ENCODE results near the gene TKT. TPM values are rescaled to one million over a fixed set of nuclear protein-coding genes. Genes with fewer than 3 reads are reported as not detected.

TKT gene
- total RNA-seq, 1 donor from 2014 or later: 480 TPM

DNA sequence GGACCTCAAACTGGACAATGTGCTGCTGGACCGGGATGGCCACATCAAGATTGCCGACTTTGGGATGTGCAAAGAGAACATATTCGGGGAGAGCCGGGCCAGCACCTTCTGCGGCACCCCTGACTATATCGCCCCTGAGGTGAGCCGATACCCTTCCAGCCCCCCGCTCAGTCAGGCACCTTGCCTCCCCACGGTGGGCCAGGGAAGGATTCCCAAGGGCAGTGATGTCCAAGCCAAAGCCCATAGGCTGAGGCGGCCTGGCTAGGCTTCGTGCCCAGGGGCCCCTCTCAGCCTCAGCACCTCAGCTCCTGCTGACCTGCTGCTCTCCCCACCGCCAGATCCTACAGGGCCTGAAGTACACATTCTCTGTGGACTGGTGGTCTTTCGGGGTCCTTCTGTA, 67.1 kb downstream of the TKT start:
- H3K27ac Mint-ChIP-seq (ENCODE audit: unreplicated experiment): no peak overlapping the region
- TF ChIP-seq, protein P1, sequence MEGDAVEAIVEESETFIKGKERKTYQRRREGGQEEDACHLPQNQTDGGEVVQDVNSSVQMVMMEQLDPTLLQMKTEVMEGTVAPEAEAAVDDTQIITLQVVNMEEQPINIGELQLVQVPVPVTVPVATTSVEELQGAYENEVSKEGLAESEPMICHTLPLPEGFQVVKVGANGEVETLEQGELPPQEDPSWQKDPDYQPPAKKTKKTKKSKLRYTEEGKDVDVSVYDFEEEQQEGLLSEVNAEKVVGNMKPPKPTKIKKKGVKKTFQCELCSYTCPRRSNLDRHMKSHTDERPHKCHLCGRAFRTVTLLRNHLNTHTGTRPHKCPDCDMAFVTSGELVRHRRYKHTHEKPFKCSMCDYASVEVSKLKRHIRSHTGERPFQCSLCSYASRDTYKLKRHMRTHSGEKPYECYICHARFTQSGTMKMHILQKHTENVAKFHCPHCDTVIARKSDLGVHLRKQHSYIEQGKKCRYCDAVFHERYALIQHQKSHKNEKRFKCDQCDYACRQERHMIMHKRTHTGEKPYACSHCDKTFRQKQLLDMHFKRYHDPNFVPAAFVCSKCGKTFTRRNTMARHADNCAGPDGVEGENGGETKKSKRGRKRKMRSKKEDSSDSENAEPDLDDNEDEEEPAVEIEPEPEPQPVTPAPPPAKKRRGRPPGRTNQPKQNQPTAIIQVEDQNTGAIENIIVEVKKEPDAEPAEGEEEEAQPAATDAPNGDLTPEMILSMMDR (IDR thresholded peaks at IDR 0.05): no peak
- H3K27me3 Mint-ChIP-seq (ENCODE audit: unreplicated experiment): no peaks in the 10 kb centered on the region
- peaks cover 15% of the 10 kb centered on the region for H3K4me1 Mint-ChIP-seq (ENCODE audit: unreplicated experiment)
- DNase-seq (ENCODE audit: extremely low spot score, unreplicated experiment): no peak
- no peak overlapping the region for H3K4me3 Mint-ChIP-seq (ENCODE audit: unreplicated experiment)
- peaks cover 10% of the 10 kb centered on the region for H3K36me3 Mint-ChIP-seq (ENCODE audit: unreplicated experiment)
- H3K9me3 Mint-ChIP-seq (ENCODE audit: unreplicated experiment): no peaks in the 10 kb centered on the region

DNA sequence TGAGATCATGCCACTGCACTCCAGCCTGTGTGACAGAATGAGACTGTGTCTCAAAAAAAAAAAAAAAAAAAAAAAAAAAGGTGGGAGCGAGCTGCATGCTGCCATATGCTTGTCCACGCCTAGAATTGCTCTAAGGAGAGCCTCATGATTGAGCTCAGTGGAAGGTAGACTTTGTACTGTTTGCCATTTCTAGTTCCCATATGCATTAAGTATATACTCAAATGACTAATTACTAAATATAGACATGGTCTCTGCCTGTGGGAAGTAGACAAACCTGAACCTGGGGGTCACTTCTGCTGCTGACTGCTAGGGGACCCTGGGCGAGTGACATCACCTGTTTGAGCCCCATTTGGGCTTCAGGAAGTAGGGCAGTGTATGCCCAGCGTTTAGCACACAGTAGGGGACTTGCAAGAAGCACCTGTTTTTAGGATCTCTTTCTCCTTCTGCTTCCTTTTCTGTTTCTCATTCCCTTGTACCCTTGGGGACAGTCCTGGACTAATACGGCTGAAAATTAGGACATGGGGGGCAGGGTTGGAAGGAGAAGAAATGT, 67.6 kb downstream of the TKT start:
- no peak overlapping the region for H3K4me3 Mint-ChIP-seq (ENCODE audit: unreplicated experiment)
- H3K27me3 Mint-ChIP-seq (ENCODE audit: unreplicated experiment): no peaks in the 10 kb centered on the region
- no peak overlapping the region for H3K27ac Mint-ChIP-seq (ENCODE audit: unreplicated experiment)
- TF ChIP-seq, protein P1 (IDR thresholded peaks at IDR 0.05): no peak
- peaks cover 10% of the 10 kb centered on the region for H3K4me1 Mint-ChIP-seq (ENCODE audit: unreplicated experiment)
- DNase-seq (ENCODE audit: extremely low spot score, unreplicated experiment): no peak
- no peaks in the 10 kb centered on the region for H3K9me3 Mint-ChIP-seq (ENCODE audit: unreplicated experiment)
- H3K36me3 Mint-ChIP-seq (ENCODE audit: unreplicated experiment): peaks cover 10% of the 10 kb centered on the region

DNA sequence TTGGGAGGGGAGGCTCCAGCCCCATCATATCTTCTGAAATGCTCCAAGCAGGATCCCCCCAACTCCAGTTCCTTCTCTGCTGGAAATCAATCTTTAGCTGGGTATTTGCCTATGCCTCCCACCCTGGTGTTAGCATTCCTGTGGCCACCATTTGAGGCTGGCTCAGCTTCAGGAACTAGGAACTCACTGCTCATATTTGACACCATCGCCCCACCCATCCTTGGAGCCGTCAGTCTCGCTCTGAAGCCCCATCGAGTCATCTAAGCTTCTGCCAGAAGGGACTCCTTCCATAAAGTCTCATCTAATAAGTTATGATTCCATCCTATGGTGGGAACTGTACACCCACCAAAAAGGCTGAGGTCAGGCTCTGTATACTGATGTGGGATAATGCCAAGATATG, 68.4 kb downstream of the TKT start:
- DNase-seq (ENCODE audit: extremely low spot score, unreplicated experiment): no peak
- no peak overlapping the region for H3K27ac Mint-ChIP-seq (ENCODE audit: unreplicated experiment)
- H3K4me1 Mint-ChIP-seq (ENCODE audit: unreplicated experiment): peaks cover 7% of the 10 kb centered on the region
- H3K27me3 Mint-ChIP-seq (ENCODE audit: unreplicated experiment): no peaks in the 10 kb centered on the region
- H3K9me3 Mint-ChIP-seq (ENCODE audit: unreplicated experiment): no peaks in the 10 kb centered on the region
- no peak overlapping the region for H3K4me3 Mint-ChIP-seq (ENCODE audit: unreplicated experiment)
- H3K36me3 Mint-ChIP-seq (ENCODE audit: unreplicated experiment): peaks cover 10% of the 10 kb centered on the region
- TF ChIP-seq, protein P1 (IDR thresholded peaks at IDR 0.05): no peak

DNA sequence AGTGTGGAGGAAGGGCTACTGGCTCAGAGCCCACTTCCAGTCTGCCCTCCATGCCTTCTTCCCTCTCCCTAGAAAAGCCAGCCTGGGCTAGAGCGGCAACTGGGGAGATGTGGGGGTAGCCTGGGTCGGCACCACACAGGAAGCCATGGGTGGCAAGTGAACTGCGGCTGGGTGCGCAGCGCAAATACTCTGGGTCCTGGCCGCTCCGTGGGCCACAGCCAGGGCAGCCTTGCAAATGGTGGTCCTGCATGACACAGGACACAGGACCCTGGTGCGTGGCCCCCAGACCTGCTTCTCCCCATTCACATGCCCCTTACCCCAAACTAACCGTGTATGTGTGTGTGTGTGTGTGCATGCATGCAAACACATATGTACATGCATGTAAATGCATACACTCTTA, 69.1 kb downstream of the TKT start:
- Mint-ChIP-seq H3K4me1 (ENCODE audit: unreplicated experiment) (peaks cover 7% of the 10 kb centered on the region), H3K9me3 (ENCODE audit: unreplicated experiment) (no peaks in the 10 kb centered on the region), H3K4me3 (ENCODE audit: unreplicated experiment) (no peak overlapping the region), H3K27me3 (ENCODE audit: unreplicated experiment) (no peaks in the 10 kb centered on the region), H3K27ac (ENCODE audit: unreplicated experiment) (no peak overlapping the region), H3K36me3 (ENCODE audit: unreplicated experiment) (peaks cover 10% of the 10 kb centered on the region)
- no peak for DNase-seq (ENCODE audit: extremely low spot score, unreplicated experiment)
- TF ChIP-seq, protein P1 (IDR thresholded peaks at IDR 0.05): no peak

DNA sequence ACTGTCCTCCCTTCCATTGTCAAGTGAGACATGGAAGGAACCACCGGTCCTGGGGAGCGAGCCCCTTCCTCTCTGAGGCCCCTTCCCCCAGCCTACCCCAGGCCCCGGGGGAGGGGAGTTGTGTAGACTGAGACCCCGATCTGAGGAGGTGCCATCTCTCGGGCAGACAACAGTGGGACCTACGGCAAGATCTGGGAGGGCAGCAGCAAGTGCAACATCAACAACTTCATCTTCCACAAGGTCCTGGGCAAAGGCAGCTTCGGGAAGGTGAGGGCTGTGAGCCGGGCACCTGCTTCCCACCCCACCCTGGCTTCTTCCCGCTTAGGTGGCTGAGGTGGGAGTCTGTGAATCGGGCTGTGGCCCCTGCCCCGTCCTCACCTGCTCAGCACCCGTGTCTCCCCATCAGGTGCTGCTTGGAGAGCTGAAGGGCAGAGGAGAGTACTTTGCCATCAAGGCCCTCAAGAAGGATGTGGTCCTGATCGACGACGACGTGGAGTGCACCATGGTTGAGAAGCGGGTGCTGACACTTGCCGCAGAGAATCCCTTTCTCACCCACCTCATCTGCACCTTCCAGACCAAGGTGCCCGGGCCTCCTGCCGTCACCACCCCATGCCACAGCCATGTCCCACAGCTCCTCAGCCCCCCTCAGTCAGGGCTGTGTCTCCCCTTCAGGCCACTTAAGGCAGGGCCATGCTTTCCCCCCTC, 69.9 kb downstream of the TKT start:
- Mint-ChIP-seq H3K4me1 (ENCODE audit: unreplicated experiment) (peaks cover 7% of the 10 kb centered on the region), H3K36me3 (ENCODE audit: unreplicated experiment) (peaks cover 10% of the 10 kb centered on the region), H3K27ac (ENCODE audit: unreplicated experiment) (no peak overlapping the region), H3K9me3 (ENCODE audit: unreplicated experiment) (no peaks in the 10 kb centered on the region), H3K27me3 (ENCODE audit: unreplicated experiment) (no peaks in the 10 kb centered on the region), H3K4me3 (ENCODE audit: unreplicated experiment) (no peak overlapping the region)
- TF ChIP-seq, protein P1 (IDR thresholded peaks at IDR 0.05): no peak
- DNase-seq (ENCODE audit: extremely low spot score, unreplicated experiment): no peak

Data from osteocyte (in vitro differentiated cells).